ENCODE data around the gene C8G. TPM values are rescaled to one million over a fixed set of nuclear protein-coding genes. Genes with fewer than 3 reads are reported as not detected.

C8G gene
- total and polyA plus RNA-seq, 2 of the 13 experiments (the other 11 are each of a cell fraction or from before 2014, with no cell fraction given), result 4.9 to 12.8 TPM

DNA sequence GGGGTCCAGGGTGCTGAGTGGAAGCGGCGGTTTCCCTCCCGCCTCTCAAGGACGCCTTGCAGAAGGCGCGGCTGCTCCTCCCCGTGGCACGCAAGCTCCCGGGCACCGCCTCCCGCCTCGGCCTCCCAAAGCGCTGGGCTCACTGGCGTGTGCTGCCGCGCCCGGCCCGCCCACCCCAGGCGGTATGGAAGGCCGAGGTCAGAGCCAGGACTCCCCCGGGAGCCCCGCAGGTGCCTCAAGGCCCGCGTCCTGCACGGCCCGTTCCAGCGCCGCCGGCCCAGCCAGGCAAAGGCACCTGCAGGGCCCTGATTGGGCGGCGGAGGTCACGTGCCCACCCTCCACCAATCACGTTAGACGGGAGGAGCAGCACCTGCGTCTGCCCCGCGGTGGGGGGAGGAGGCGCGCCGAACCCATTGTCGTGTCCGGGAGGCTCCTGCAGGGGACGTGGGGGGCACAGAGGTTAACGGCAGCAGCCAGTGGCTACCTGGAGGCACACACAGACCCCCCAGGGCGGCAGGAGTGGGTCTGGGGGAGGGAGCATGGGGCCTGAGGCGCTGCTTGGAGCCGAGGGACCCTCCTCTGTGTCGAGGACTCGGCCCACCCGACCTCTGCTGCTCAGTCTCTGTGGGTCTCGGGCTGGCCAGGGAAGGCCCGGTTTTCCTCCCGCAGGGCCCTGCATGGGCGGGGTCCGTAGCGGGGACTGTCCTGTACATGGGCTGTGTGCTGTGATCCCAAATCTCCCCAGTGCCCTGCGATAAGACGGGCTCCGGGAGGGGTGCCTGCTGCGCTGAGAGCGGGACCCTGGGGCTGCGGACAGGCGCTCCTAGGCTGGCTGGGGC, 5.0 kb downstream of the C8G start (continued):
- TF ChIP-seq, protein P1, sequence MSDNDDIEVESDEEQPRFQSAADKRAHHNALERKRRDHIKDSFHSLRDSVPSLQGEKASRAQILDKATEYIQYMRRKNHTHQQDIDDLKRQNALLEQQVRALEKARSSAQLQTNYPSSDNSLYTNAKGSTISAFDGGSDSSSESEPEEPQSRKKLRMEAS (IDR thresholded peaks at IDR 0.05), result no peak
- TF ChIP-seq, protein P2, sequence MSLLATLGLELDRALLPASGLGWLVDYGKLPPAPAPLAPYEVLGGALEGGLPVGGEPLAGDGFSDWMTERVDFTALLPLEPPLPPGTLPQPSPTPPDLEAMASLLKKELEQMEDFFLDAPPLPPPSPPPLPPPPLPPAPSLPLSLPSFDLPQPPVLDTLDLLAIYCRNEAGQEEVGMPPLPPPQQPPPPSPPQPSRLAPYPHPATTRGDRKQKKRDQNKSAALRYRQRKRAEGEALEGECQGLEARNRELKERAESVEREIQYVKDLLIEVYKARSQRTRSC (CRISPR knock-in tag; IDR thresholded peaks at IDR 0.05; ENCODE audit: low read depth), result no peak
- TF ChIP-seq SCMH1 (CRISPR knock-in tag; IDR thresholded peaks at IDR 0.05; ENCODE audit: borderline replicate concordance), result no peak
- TF ChIP-seq ASH2L (IDR thresholded peaks at IDR 0.05; ENCODE audit: insufficient read length, low read depth, low read length), result no peak
- no peak; the same call in 1 of the 2 replicates for TF ChIP-seq ZNF589 (CRISPR knock-in tag; conservative IDR thresholded peaks at IDR 0.05)
- no peak for TF ChIP-seq ELF3 (CRISPR knock-in tag; IDR thresholded peaks at IDR 0.05)
- TF ChIP-seq ZNF225 (CRISPR knock-in tag; IDR thresholded peaks at IDR 0.05), result no peak
- no peak for TF ChIP-seq MTA1 (CRISPR knock-in tag; IDR thresholded peaks at IDR 0.05; ENCODE audit: borderline replicate concordance)
- peak; percentile 93 for TF ChIP-seq PHF21A (CRISPR knock-in tag; IDR thresholded peaks at IDR 0.05)
- peak; percentile 67; the same call in 1 of the 2 replicates for TF ChIP-seq SP5 (CRISPR knock-in tag; IDR thresholded peaks at IDR 0.05; ENCODE audit: borderline replicate concordance, low read depth)
- TF ChIP-seq SUZ12 (IDR thresholded peaks at IDR 0.05; ENCODE audit: low read depth, low read length), result no peak
- TF ChIP-seq FUBP1 (CRISPR knock-in tag; IDR thresholded peaks at IDR 0.05; ENCODE audit: borderline replicate concordance), result no peak
- no peak for TF ChIP-seq DDIT3 (CRISPR knock-in tag; IDR thresholded peaks at IDR 0.05)
- peak; percentile 86 for TF ChIP-seq HDAC1 (CRISPR knock-in tag; IDR thresholded peaks at IDR 0.05)
- no peak for TF ChIP-seq RORA (CRISPR knock-in tag; IDR thresholded peaks at IDR 0.05)
- TF ChIP-seq NCOA1 (CRISPR knock-in tag; IDR thresholded peaks at IDR 0.05), result peak; percentile 58; the same call in 1 of the 2 replicates
- TF ChIP-seq PRDM10 (CRISPR knock-in tag; IDR thresholded peaks at IDR 0.05; ENCODE audit: low read depth), result peak; percentile 69
- TF ChIP-seq, protein P3, sequence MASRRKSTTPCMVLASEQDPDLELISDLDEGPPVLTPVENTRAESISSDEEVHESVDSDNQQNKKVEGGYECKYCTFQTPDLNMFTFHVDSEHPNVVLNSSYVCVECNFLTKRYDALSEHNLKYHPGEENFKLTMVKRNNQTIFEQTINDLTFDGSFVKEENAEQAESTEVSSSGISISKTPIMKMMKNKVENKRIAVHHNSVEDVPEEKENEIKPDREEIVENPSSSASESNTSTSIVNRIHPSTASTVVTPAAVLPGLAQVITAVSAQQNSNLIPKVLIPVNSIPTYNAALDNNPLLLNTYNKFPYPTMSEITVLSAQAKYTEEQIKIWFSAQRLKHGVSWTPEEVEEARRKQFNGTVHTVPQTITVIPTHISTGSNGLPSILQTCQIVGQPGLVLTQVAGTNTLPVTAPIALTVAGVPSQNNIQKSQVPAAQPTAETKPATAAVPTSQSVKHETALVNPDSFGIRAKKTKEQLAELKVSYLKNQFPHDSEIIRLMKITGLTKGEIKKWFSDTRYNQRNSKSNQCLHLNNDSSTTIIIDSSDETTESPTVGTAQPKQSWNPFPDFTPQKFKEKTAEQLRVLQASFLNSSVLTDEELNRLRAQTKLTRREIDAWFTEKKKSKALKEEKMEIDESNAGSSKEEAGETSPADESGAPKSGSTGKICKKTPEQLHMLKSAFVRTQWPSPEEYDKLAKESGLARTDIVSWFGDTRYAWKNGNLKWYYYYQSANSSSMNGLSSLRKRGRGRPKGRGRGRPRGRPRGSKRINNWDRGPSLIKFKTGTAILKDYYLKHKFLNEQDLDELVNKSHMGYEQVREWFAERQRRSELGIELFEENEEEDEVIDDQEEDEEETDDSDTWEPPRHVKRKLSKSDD (CRISPR knock-in tag; IDR thresholded peaks at IDR 0.05; ENCODE audit: low read depth), result no peak; the same call in 1 of the 2 replicates
- no peak for TF ChIP-seq ZNF180 (CRISPR knock-in tag; IDR thresholded peaks at IDR 0.05; ENCODE audit: borderline replicate concordance, low read depth)
